K562 (cell line): Measurements from ENCODE around the gene FLT1. TPM values are rescaled to one million over a fixed set of nuclear protein-coding genes. Genes with fewer than 3 reads are reported as not detected.

Experiments
- ATAC-seq: fragments of 200-7000 bp; cut with Tn5 transposase; 3 replicates; pipeline ENCODE4 v1.9.1; 2020; ENCODE audit warnings: moderate library complexity
- BruUV-seq: library from RNA; stranded (reverse); fragments of 400-500 nt; replicated peaks from 2 replicates; lab custom pipeline; 2021; lab: Mats Ljungman, UMichigan
- CTCF ChIA-PET: fragments of 300-600 bp; formaldehyde crosslinking; extraction: SDS; loops from one replicate; lab custom pipeline; 2021; ENCODE audit warnings: low intra/inter-chr PET ratio; lab: Yijun Ruan, JAX
- POLR2A ChIA-PET: fragments of 300-600, 350-650 bp; sonication (Branson Sonifier 250); formaldehyde crosslinking; extraction: SDS; loops from one replicate; lab custom pipeline; 2021; ENCODE audit warnings: antibody characterized with exemption, inconsistent platforms; lab: Yijun Ruan, JAX
- DNase-seq, 4 experiments: peaks; one replicate each; pipeline versions ENCODE4 v3.0.0 to v3.0.0-alpha.2; 2011 to 2018; ENCODE audit warnings: low spot score in 3 of 4, mixed read lengths in 3 of 4; ENCODE audit errors: extremely low read depth in 1 of 4
- FAIRE-seq: peaks from 2 replicates; lab custom pipeline; 2011; peaks lifted over from hg19 to GRCh38; lab: Jason Lieb, UNC
- H2AFZ ChIP-seq: 2 replicates; pipeline ENCODE4 v1.6.0; 2011; ENCODE audit warnings: low read depth, low read length, control low read depth, inconsistent platforms
- H3K27ac ChIP-seq: fragments of 200-600 bp; 3 replicates; pipeline ENCODE4 v1.8.0; 2011; ENCODE audit warnings: low read depth, mild to moderate bottlenecking, control low read depth, inconsistent platforms, low read length, moderate library complexity, mixed read lengths; ENCODE audit errors: extremely low read depth
- H3K27me3 ChIP-seq, 2 experiments: fragments of 300-600 bp in 1 of 2; 2 replicates in 1 of 2; 3 replicates in 1 of 2; pipeline versions ENCODE4 v1.6.0 to v1.8.0; 2011; ENCODE audit warnings: inconsistent platforms in 2 of 2, low read length in 2 of 2, mild to moderate bottlenecking in 1 of 2, mixed read lengths in 1 of 2, moderate library complexity in 1 of 2; ENCODE audit not compliant: control insufficient read depth in 2 of 2, insufficient read depth in 2 of 2
- H3K36me3 ChIP-seq: fragments of 300-600 bp; 3 replicates; pipeline ENCODE4 v1.8.0; 2011; ENCODE audit warnings: mild to moderate bottlenecking, low read length, inconsistent platforms; ENCODE audit not compliant: control insufficient read depth, insufficient read depth
- H3K4me1 ChIP-seq, 2 experiments: fragments of 200-600 bp in 1 of 2; replicated peaks in 1 of 2; 2 replicates in 1 of 2; 3 replicates in 1 of 2; pipeline versions ENCODE4 v1.5.1 to v1.8.0; 2011; ENCODE audit warnings: inconsistent platforms in 2 of 2, low read length in 2 of 2, mild to moderate bottlenecking in 1 of 2, mixed read lengths in 1 of 2, moderate library complexity in 1 of 2; ENCODE audit not compliant: control insufficient read depth in 2 of 2, insufficient read depth in 2 of 2
- H3K4me2 ChIP-seq: 2 replicates; pipeline ENCODE4 v1.6.1; 2011; ENCODE audit warnings: low read length, control low read depth, inconsistent platforms, mixed read lengths; ENCODE audit not compliant: insufficient read depth
- H3K4me3 ChIP-seq: fragments of 200-600 bp; sonication (generic), shearing (Covaris generic); 2 replicates; pipeline ENCODE4 v1.5.1; 2016; ENCODE audit warnings: control low read depth, inconsistent platforms
- H3K79me2 ChIP-seq: fragments of 200-600 bp; 3 replicates; pipeline ENCODE4 v1.8.0; 2011; ENCODE audit warnings: low read length, inconsistent platforms; ENCODE audit not compliant: control insufficient read depth, insufficient read depth
- H3K9ac ChIP-seq, 2 experiments: 2 replicates each; pipeline versions ENCODE4 v1.6.0 to v1.6.1; 2011; ENCODE audit warnings: low read depth in 2 of 2, low read length in 2 of 2, control low read depth in 1 of 2, inconsistent platforms in 1 of 2, mild to moderate bottlenecking in 1 of 2, mixed read lengths in 1 of 2; ENCODE audit not compliant: insufficient read depth in 1 of 2
- H3K9me1 ChIP-seq: one replicate; pipeline ENCODE4 v1.6.0; 2011; ENCODE audit warnings: inconsistent platforms, mild to moderate bottlenecking, low read length, moderate library complexity; ENCODE audit not compliant: control insufficient read depth, insufficient read depth
- H3K9me3 ChIP-seq: replicated peaks from 2 replicates; pipeline ENCODE4 v1.5.1; 2011; ENCODE audit warnings: low read depth, low read length, inconsistent platforms; ENCODE audit not compliant: control insufficient read depth, insufficient read depth
- H4K20me1 ChIP-seq: replicated peaks from 2 replicates; pipeline ENCODE4 v1.6.1; 2011; ENCODE audit warnings: low read length, inconsistent platforms, mixed read lengths; ENCODE audit not compliant: control insufficient read depth, insufficient read depth
- ATF3 ChIP-seq, 2 experiments: fragments of 450-650 bp in 1 of 2; sonication (generic) in 1 of 2; formaldehyde crosslinking in 1 of 2; IDR thresholded peaks in 1 of 2; conservative IDR thresholded peaks in 1 of 2; 2 replicates each; pipeline versions ENCODE4 v1.6.1 to v1.8.1; 2016 to 2023; ENCODE audit warnings: mild to moderate bottlenecking in 2 of 2, moderate library complexity in 2 of 2, inconsistent platforms in 1 of 2, missing genetic modification reagents in 1 of 2
- E2F4 ChIP-seq: sonication (generic); formaldehyde crosslinking; IDR thresholded peaks from 2 replicates; pipeline ENCODE4 v1.8.0; 2022; ENCODE audit warnings: mild to moderate bottlenecking, low read depth, missing genetic modification reagents
- MXD1 ChIP-seq: fragments of 250-450 bp; sonication (Bioruptor Pico); IDR thresholded peaks from 2 replicates; pipeline ENCODE4 v1.8.0; 2021; ENCODE audit warnings: borderline replicate concordance, mild to moderate bottlenecking, moderate library complexity; ENCODE audit not compliant: poor library complexity, severe bottlenecking
- ZNF75A ChIP-seq: fragments of 450-650 bp; formaldehyde crosslinking; IDR thresholded peaks from 2 replicates; pipeline ENCODE4 v1.4.0; 2020; ENCODE audit warnings: mild to moderate bottlenecking
- WGBS: fragments of 100-300 bp; shearing (Covaris generic); methylation state at CpG from one replicate; pipeline ENCODE4 v1.1.6; 2016; ENCODE audit warnings: low coverage, mixed read lengths; ENCODE audit not compliant: insufficient coverage; ENCODE audit errors: missing lambda C conversion rate; 5-methylcytosine and 5-hydroxymethylcytosine counted together
- in situ Hi-C: fragments of 300-500 bp; cut with MboI; formaldehyde crosslinking; loops from 4 replicates; pipeline ENCODE4 v1.15.0; 2018; ENCODE audit warnings: inconsistent platforms, mixed read lengths
- intact Hi-C: fragments of 100-400 bp; cut with micrococcal nuclease; formaldehyde crosslinking; loops from 2 replicates; pipeline ENCODE4 v1.14.2; 2022
- polyA plus RNA-seq, 8 experiments: library from polyadenylated mRNA; depleted of rRNA in 4 of 8; stranded (reverse) in 5 of 8; unstranded in 3 of 8; fragments of >200 nt; fragmentation: Nextera tagmentation in 2 of 8; fragmentation: Illumina TruSeq in 1 of 8; extraction: Ambion mirVana in 2 of 8; extraction: Trizol in 1 of 8; gene quantifications; 2 replicates each; pipeline versions ENCODE4 v1.2.1 to v1.2.3, GENCODE V29; 2011 to 2014; ENCODE audit warnings: inconsistent platforms in 1 of 8, missing spikeins in 1 of 8
- total RNA-seq, 7 experiments: library from RNA; depleted of rRNA in 6 of 7; stranded (reverse); fragments of >200 nt in 6 of 7; fragmentation: Illumina TruSeq in 2 of 7; extraction: Trizol in 2 of 7; gene quantifications; 2 replicates each; pipeline versions ENCODE4 v1.2.1 to v1.2.3, GENCODE V29; 2011 to 2021; ENCODE audit warnings: low replicate concordance in 1 of 7

The FLT1 gene
- total and polyA plus RNA-seq, 9 of the 15 experiments (the other 6 are each of a cell fraction or from before 2014, with no cell fraction given): 0.01 to 2.0 (median 0.22) TPM

GRCh38 chr13:28505543-28506135, 10.7 kb upstream of the FLT1 start (continued):
- TF ChIP-seq ZNF75A (CRISPR knock-in tag): no peak

DNA sequence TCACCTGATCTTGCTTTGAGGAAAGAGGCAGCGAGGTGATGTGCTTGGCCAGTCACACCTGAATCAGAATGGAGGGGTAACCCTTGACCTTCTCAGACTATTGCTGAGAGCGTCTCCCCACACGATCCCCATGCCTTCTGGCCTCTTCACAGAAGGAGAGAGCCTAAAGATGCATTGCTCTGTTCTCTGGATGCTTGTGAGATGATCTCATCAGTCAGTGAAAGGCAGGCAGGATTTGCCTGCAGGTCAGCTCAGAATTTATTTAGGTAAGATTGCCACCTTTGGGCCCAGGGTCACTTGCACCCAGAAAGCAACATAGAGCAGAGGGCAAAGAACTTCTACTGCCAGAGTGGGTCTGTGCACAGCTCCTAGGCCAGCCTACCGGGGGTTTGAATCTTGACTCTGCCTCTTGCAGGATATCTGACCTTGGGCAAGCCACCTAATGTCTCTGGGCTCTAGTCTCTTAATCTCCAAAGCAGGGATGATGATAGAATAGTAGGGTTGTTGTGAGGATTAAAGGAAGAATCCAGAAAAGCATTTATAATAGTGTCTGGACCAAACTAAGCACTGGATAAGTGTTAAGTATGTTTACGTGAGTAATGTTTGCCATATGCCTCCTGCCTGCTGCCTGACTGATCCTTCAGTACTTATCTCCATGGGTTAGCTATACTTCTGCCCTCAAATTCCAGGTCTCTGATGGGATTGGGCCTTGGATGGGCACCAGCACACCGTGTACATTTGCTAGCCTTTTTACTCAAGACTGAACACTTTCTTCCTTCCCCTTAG, 8.4 kb upstream of the FLT1 start:
- H4K20me1 ChIP-seq: no peaks in the 10 kb centered on the region
- BruUV-seq: no TSS peak
- no peaks in the 10 kb centered on the region; a peak in 1 of 5 replicates for H3K27me3 ChIP-seq
- H3K27ac ChIP-seq: no peak overlapping the region
- CTCF ChIA-PET: no interaction called here
- H3K9ac ChIP-seq: no peak overlapping the region
- POLR2A ChIA-PET: interaction anchor here (0.6 to 1.0 kb wide), 2 partner anchors 11 to 23 kb away, joined by 3 to 4 read pairs; no protein-coding TSS in a partner anchor
- no peak for FAIRE-seq
- H3K36me3 ChIP-seq: no peaks in the 10 kb centered on the region
- WGBS: 11% methylated on average over 6 of the region's 6 CpGs
- intact Hi-C loops (no loop called here), in situ Hi-C loops (no loop called here)
- no peak overlapping the region for H2AFZ ChIP-seq
- H3K4me2 ChIP-seq: no peak overlapping the region
- TF ChIP-seq ATF3 (IDR thresholded peaks at IDR 0.05) (peak; percentile 10; the same call in 1 of the 2 replicates), ATF3 (CRISPR knock-in tag; conservative IDR thresholded peaks at IDR 0.05) (no peak), MXD1 (CRISPR knock-in tag) (no peak), E2F4 (CRISPR knock-in tag) (no peak)
- DNase-seq: no peak
- H3K9me1 ChIP-seq: no peaks in the 10 kb centered on the region
- H3K4me1 ChIP-seq: no peaks in the 10 kb centered on the region; a peak in 1 of 5 replicates
- no peak overlapping the region for H3K4me3 ChIP-seq
- no peaks in the 10 kb centered on the region for H3K79me2 ChIP-seq
- no peaks in the 10 kb centered on the region for H3K9me3 ChIP-seq
- no peak for ATAC-seq
